Measurements from ENCODE around the gene CELF1.

CELF1 gene

DNA sequence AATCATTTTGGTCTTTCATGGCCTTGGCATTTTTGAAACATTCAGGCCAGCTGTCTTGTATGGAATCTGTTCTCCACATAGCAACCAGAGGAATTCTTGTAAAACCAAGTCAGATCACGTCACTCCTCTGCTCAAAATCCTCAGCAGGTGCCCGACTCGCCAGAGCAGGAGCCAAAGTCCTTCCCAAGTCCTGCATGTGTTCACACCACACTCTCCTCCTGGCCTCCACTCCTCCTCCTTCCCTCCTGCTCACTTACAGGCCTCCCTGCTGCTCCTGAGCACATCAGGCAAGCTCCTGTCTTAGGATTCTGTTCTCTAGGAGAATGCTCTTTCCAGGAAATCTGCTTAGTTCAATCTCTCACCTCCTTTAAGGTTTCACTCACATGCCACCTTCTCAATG, 119.8 kb downstream of the CELF1 start:
- no peak overlapping the region for H3K4me3 ChIP-seq (ENCODE audit: low read depth, low read length)
- DNase-seq (ENCODE audit: low read depth), result no peak
- in situ Hi-C loops (cut with HindIII; ENCODE audit: low sequenced_read_pairs), result no loop called here
- TF ChIP-seq, protein P1, sequence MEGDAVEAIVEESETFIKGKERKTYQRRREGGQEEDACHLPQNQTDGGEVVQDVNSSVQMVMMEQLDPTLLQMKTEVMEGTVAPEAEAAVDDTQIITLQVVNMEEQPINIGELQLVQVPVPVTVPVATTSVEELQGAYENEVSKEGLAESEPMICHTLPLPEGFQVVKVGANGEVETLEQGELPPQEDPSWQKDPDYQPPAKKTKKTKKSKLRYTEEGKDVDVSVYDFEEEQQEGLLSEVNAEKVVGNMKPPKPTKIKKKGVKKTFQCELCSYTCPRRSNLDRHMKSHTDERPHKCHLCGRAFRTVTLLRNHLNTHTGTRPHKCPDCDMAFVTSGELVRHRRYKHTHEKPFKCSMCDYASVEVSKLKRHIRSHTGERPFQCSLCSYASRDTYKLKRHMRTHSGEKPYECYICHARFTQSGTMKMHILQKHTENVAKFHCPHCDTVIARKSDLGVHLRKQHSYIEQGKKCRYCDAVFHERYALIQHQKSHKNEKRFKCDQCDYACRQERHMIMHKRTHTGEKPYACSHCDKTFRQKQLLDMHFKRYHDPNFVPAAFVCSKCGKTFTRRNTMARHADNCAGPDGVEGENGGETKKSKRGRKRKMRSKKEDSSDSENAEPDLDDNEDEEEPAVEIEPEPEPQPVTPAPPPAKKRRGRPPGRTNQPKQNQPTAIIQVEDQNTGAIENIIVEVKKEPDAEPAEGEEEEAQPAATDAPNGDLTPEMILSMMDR (IDR thresholded peaks at IDR 0.05; ENCODE audit: low read depth, low read length, missing control alignments), result no peak

DNA sequence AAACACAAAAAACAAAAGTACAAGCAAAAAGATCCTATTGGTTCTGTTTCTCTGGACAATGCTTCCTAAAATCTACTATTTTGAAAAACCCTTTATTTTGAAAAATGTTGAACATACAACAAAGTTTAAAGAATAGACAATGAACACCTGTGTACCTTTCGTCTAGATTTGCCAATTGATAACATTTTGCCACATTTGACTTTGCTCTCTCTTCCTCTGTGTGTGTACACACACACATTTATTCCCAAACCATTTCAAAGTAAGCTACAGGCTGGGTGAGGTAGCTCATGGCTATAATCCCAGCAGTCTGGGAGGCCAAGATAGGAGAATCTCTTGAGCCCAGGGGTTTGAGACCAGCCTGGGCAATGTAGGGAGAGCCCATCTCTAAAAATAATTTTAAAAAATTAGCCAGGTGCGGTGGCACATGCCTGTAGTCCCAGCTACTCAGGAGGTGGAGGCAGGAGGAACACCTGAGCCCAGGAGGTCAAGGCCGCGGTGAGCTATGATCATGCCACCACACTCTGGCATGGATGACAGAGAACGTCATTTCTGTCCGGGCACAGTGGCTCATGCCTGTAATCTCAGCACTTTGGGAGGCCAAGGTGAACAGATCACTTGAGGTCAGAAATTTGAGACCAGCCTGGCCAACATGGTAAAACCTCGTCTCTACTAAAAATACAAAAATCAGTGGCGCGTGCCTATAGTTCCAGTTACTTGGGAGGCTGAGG, 121.4 kb downstream of the CELF1 start:
- H3K4me3 ChIP-seq (ENCODE audit: low read depth, low read length), result no peak overlapping the region
- TF ChIP-seq, protein P1 (IDR thresholded peaks at IDR 0.05; ENCODE audit: low read depth, low read length, missing control alignments), result no peak
- no peak for DNase-seq (ENCODE audit: low read depth)
- in situ Hi-C loops (cut with HindIII; ENCODE audit: low sequenced_read_pairs), result no loop called here

DNA sequence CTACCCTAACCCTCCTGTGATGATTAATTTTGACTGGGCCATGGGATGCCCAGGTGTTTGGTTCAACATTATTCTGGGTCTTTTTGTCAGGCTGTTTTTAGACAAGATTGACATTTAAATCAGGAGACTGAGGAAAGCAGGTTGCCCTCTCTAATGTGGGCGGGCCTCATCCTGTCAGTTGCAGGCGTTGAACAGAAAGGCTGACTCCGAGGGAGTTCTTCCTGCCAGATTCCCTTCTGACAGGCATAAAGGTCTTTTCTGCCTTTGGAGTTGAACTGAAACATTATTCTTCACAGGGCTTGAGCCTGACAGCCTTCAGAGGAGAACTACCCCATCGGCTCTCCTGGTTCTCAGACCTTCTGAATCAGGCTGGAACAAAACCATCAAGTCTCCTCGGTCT, 122.4 kb downstream of the CELF1 start:
- DNase-seq (ENCODE audit: low read depth), result no peak
- no peak overlapping the region for H3K4me3 ChIP-seq (ENCODE audit: low read depth, low read length)
- in situ Hi-C loops (cut with HindIII; ENCODE audit: low sequenced_read_pairs), result no loop called here
- TF ChIP-seq, protein P1 (IDR thresholded peaks at IDR 0.05; ENCODE audit: low read depth, low read length, missing control alignments), result no peak

DNA sequence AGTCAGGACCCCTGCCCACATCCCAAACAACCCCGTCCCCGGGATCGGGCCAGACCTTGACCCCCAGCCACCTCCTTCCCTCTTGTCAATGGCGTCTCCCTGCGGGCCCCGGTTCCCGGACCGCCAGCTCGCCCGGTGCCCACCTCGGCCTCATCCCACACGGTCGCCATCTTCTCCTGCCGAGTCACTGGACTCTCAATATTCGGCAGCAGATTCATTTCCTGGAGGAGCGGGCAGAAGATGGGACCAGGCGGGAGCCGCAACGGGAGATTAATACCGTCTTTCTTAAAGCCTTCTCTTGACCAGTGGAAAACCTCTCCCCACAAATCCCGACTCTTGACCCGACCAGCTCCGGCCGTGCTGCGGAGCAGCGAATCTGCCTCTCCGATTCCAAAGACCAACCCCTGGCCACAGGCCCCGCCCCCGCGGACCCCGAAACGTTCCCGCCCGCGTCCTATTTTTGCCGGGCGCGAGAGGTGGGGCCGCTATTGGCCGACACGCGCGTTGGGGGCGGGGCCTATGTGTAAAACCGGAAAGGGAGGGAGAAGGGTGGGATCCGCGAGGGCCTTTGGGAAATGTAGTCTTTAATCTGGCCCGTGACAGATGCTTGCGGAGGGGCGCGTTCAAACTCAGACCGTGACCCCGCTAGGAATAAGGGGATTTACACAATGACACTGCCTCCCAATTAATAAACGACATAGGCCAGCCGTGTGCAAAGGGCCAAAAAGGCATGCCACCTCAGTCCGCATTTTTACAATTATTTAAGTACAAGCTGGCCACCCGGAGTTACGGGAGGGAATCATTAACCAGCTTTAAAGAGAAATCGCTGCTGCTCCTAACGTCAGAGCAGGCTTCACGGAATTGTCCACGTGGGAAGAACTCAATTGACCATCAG, 126.6 kb downstream of the CELF1 start, which contains the start of gene PSMC3:
Gene PSMC3 (minus strand): TSS at position 378 of the 895 bp plus-strand sequence. CDS start 160 bp downstream, at position 218.
- DNase-seq (ENCODE audit: low read depth), result peak; percentile 93
- H3K4me3 ChIP-seq (ENCODE audit: low read depth, low read length), result peak within 1 kb of the TSS; percentile 97
- TF ChIP-seq, protein P1 (IDR thresholded peaks at IDR 0.05; ENCODE audit: low read depth, low read length, missing control alignments), result no peak
- in situ Hi-C loops (cut with HindIII; ENCODE audit: low sequenced_read_pairs), result no loop called here

DNA sequence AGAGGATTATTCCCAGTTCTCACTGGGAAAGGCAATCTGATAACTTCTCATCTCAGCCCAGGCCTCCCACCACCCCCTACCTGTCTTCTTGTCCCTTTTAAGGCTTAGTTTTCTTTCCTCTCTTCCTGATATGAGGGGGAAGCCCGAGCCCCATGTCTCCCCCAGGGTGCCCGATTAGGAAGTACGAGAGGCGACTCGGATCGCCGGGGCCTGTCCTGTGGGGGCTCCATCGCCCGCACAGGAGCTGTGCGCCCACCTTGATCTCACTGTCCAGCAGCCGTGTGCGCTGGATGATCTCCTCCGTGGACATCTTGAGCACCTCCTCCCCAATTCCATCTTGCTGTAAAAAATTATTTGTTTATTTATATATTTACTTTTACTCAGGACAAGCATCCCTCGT, 127.3 kb downstream of the CELF1 start:
- in situ Hi-C loops (cut with HindIII; ENCODE audit: low sequenced_read_pairs), result no loop called here
- TF ChIP-seq, protein P1 (IDR thresholded peaks at IDR 0.05; ENCODE audit: low read depth, low read length, missing control alignments), result no peak
- H3K4me3 ChIP-seq (ENCODE audit: low read depth, low read length), result peak overlapping the region; percentile 97
- no peak for DNase-seq (ENCODE audit: low read depth)

DNA sequence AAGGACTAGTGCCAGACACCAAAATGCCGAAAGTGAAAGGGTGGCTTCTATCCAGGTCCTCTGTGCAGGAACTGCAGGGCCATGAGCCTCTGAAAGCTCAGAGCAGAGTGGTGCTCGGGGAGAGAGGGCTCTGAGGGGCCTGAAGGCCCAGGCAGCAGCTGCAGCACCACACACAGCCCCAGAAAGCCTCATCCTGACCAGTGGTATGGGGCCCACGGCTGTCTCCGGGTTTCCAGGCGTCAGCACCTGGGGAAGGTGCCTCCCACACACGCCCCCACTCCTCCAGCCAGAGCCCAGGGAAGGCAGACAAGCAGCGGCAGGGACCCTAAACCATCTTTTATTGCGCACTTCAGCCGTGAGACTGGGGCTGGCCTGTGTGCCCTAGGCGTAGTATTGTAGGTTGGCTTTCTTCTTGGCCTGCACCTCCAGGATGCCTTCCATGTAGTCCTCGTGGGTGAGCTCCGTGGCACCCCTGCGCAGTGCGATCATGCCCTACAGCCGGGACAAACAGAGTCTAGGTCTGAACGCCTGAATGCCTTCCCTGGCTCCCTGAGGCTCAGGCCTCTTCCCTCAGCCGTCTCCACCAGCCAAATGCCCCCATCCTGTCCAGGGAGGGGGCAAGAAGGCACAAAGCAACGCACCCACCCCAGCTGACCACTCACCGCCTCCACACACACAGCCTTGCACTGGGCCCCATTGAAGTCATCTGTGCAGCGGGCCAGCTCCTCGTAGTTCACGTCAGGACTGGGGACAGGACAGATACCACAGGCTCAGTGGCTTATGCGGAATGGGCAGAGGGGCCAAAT, 134.3 kb downstream of the CELF1 start:
- no peak overlapping the region for H3K4me3 ChIP-seq (ENCODE audit: low read depth, low read length)

More for the DNA sequence above, 134.3 kb downstream of the CELF1 start:
- in situ Hi-C loops (cut with HindIII; ENCODE audit: low sequenced_read_pairs), result no loop called here
- DNase-seq (ENCODE audit: low read depth), result no peak
- TF ChIP-seq, protein P1 (IDR thresholded peaks at IDR 0.05; ENCODE audit: low read depth, low read length, missing control alignments), result no peak

All from astrocyte of the cerebellum (primary cell).